ENCODE results near the gene KSR1.
"Not testable (repeated sequence)": the region's sequence is repeated elsewhere in the genome, so short reads cannot be mapped to it uniquely, and the experiment has no call there.

KSR1 gene

GRCh38 chr17:27646232-27646631, 190.0 kb downstream of the KSR1 start:
- no peak for DNase-seq

- no peak for DNase-seq
Measured at GRCh38 chr17:27647765-27648164, 191.5 kb downstream of the KSR1 start.

- not testable (repeated sequence) for DNase-seq
Measured at GRCh38 chr17:27649111-27649571, 192.9 kb downstream of the KSR1 start.

- no peak for DNase-seq
Measured at GRCh38 chr17:27649929-27650328, 193.7 kb downstream of the KSR1 start.

GRCh38 chr17:27650836-27651235, 194.6 kb downstream of the KSR1 start:
- no peak for DNase-seq

- peak; percentile 58 for DNase-seq
Measured at GRCh38 chr17:27651411-27652345, 195.4 kb downstream of the KSR1 start.

- not testable (repeated sequence) for DNase-seq
Measured at GRCh38 chr17:27653449-27653971, 197.3 kb downstream of the KSR1 start.

- DNase-seq = no peak
Measured at GRCh38 chr17:27654136-27654535, 197.9 kb downstream of the KSR1 start.

- DNase-seq = peak; percentile 61
Measured at GRCh38 chr17:27654654-27655524, 198.6 kb downstream of the KSR1 start.

- DNase-seq = not testable (repeated sequence)
Measured at GRCh38 chr17:27655525-27656111, 199.4 kb downstream of the KSR1 start.

GRCh38 chr17:27656620-27657019, 200.4 kb downstream of the KSR1 start:
- DNase-seq = not testable (repeated sequence)

GRCh38 chr17:27657620-27658019, 201.4 kb downstream of the KSR1 start:
- DNase-seq = no peak

- no peak for DNase-seq
Measured at GRCh38 chr17:27659683-27660082, 203.4 kb downstream of the KSR1 start.

GRCh38 chr17:27660436-27660835, 204.2 kb downstream of the KSR1 start:
- DNase-seq = no peak

- no peak for DNase-seq
Measured at GRCh38 chr17:27663936-27664605, 207.8 kb downstream of the KSR1 start.

- DNase-seq = no peak
Measured at GRCh38 chr17:27664606-27664965, 208.3 kb downstream of the KSR1 start.

GRCh38 chr17:27665549-27665948, 209.3 kb downstream of the KSR1 start:
- no peak for DNase-seq

- DNase-seq = not testable (repeated sequence)
Measured at GRCh38 chr17:27666270-27666669, 210.0 kb downstream of the KSR1 start.

- no peak for DNase-seq
Measured at GRCh38 chr17:27666831-27667560, 210.7 kb downstream of the KSR1 start.

GRCh38 chr17:27667656-27668487, 211.6 kb downstream of the KSR1 start:
- no peak for DNase-seq

GRCh38 chr17:27668488-27668823, 212.2 kb downstream of the KSR1 start:
- no peak for DNase-seq
